ENCODE data around the gene DNAH14.
"Not testable (repeated sequence)": the region's sequence is repeated elsewhere in the genome, so short reads cannot be mapped to it uniquely, and the experiment has no call there.

The DNAH14 gene

GRCh38 chr1:225026701-225027100 lies 97.2 kb downstream of the DNAH14 start:
- Histone ChIP-seq H3K9me3 (ENCODE audit: severe bottlenecking) (no peaks in the 10 kb centered on the region), H3K27me3 (ENCODE audit: insufficient read depth, low read depth, severe bottlenecking) (no peaks in the 10 kb centered on the region), H3K4me3 (ENCODE audit: low read depth, low read length) (no peak overlapping the region), H3K36me3 (no peaks in the 10 kb centered on the region), H3K27ac (no peak overlapping the region)
- DNase-seq = no peak
- no peak for TF ChIP-seq CTCF (IDR thresholded peaks at IDR 0.05; ENCODE audit: low read depth, low read length)

- H3K4me3 ChIP-seq (ENCODE audit: low read depth, low read length); H3K9me3 ChIP-seq (ENCODE audit: severe bottlenecking); H3K36me3 ChIP-seq; H3K27ac ChIP-seq; H3K27me3 ChIP-seq (ENCODE audit: insufficient read depth, low read depth, severe bottlenecking); DNase-seq: not testable (repeated sequence)
Observed at GRCh38 chr1:225036441-225036840, 107.0 kb downstream of the DNAH14 start.

GRCh38 chr1:225042263-225042662 lies 112.8 kb downstream of the DNAH14 start:
- DNase-seq = no peak
- no peaks in the 10 kb centered on the region for H3K9me3 ChIP-seq (ENCODE audit: severe bottlenecking)
- no peak overlapping the region for H3K27ac ChIP-seq
- no peaks in the 10 kb centered on the region for H3K36me3 ChIP-seq
- TF ChIP-seq CTCF (IDR thresholded peaks at IDR 0.05; ENCODE audit: low read depth, low read length) = no peak
- H3K4me3 ChIP-seq (ENCODE audit: low read depth, low read length) = no peak overlapping the region
- H3K27me3 ChIP-seq (ENCODE audit: insufficient read depth, low read depth, severe bottlenecking) = no peaks in the 10 kb centered on the region

GRCh38 chr1:225044258-225044657 lies 114.8 kb downstream of the DNAH14 start:
- no peak for TF ChIP-seq CTCF (IDR thresholded peaks at IDR 0.05; ENCODE audit: low read depth, low read length)
- H3K36me3 ChIP-seq = no peaks in the 10 kb centered on the region
- no peak overlapping the region for H3K4me3 ChIP-seq (ENCODE audit: low read depth, low read length)
- no peaks in the 10 kb centered on the region for H3K27me3 ChIP-seq (ENCODE audit: insufficient read depth, low read depth, severe bottlenecking)
- no peak for DNase-seq
- no peak overlapping the region for H3K27ac ChIP-seq
- no peaks in the 10 kb centered on the region for H3K9me3 ChIP-seq (ENCODE audit: severe bottlenecking)

- TF ChIP-seq CTCF (IDR thresholded peaks at IDR 0.05; ENCODE audit: low read depth, low read length) = no peak
- Histone ChIP-seq H3K27me3 (ENCODE audit: insufficient read depth, low read depth, severe bottlenecking) (no peaks in the 10 kb centered on the region), H3K36me3 (no peaks in the 10 kb centered on the region), H3K27ac (no peak overlapping the region), H3K9me3 (ENCODE audit: severe bottlenecking) (no peaks in the 10 kb centered on the region), H3K4me3 (ENCODE audit: low read depth, low read length) (no peak overlapping the region)
- no peak for DNase-seq
Observed at GRCh38 chr1:225049594-225049993, 120.1 kb downstream of the DNAH14 start.

- no peaks in the 10 kb centered on the region for H3K36me3 ChIP-seq
- H3K4me3 ChIP-seq (ENCODE audit: low read depth, low read length) = no peak overlapping the region
- no peak for DNase-seq
- H3K27ac ChIP-seq = no peak overlapping the region
- no peaks in the 10 kb centered on the region for H3K27me3 ChIP-seq (ENCODE audit: insufficient read depth, low read depth, severe bottlenecking)
- no peaks in the 10 kb centered on the region for H3K9me3 ChIP-seq (ENCODE audit: severe bottlenecking)
- no peak for TF ChIP-seq CTCF (IDR thresholded peaks at IDR 0.05; ENCODE audit: low read depth, low read length)
Observed at GRCh38 chr1:225063722-225064121, 134.2 kb downstream of the DNAH14 start.
